Upper lobe of left lung (tissue), 4 donors: ENCODE measurements around the gene ZNF716.

ENCODE experiments used
- CTCF ChIP-seq, 6 experiments: fragments of 450-650 bp in 4 of 6; fragments of 200-600 bp in 2 of 6; sonication (generic) in 2 of 6; IDR thresholded peaks; one replicate each; pipeline ENCODE4 v1.5.1; 2016 to 2019; ENCODE audit warnings: antibody characterized with exemption in 6 of 6
- EP300 ChIP-seq, 4 donors: sonication (generic); formaldehyde crosslinking; IDR thresholded peaks; one replicate each; pipeline ENCODE4 v1.5.1; 2017; ENCODE audit warnings: antibody characterized with exemption in 4 of 4, control low read depth in 2 of 4
- POLR2A ChIP-seq, 4 donors: fragments of 450-650 bp; IDR thresholded peaks; one replicate each; pipeline ENCODE4 v1.5.1; 2016 to 2017; ENCODE audit warnings: antibody characterized with exemption in 4 of 4, mild to moderate bottlenecking in 2 of 4
- POLR2AphosphoS5 ChIP-seq, 2 donors: sonication (generic); formaldehyde crosslinking; IDR thresholded peaks; one replicate each; pipeline ENCODE4 v1.5.1; 2017; ENCODE audit warnings: antibody characterized with exemption in 2 of 2

- no peak for TF ChIP-seq CTCF (IDR thresholded peaks at IDR 0.05)
- TF ChIP-seq POLR2A (IDR thresholded peaks at IDR 0.05): no peak
- no peak for TF ChIP-seq POLR2AphosphoS5 (IDR thresholded peaks at IDR 0.05)
- TF ChIP-seq EP300 (IDR thresholded peaks at IDR 0.05): no peak
Measured at GRCh38 chr7:57426629-57427003, 23.4 kb upstream of the ZNF716 start.
